Activated CD4-positive, alpha-beta memory T cell treated with anti-CD3 and anti-CD28 coated beads, Interleukin-2, amount 10 ng/mL, durations not matched to agents 7 days and 5 days (primary cell): Measurements from ENCODE around the gene HGFAC. TPM values are rescaled to one million over a fixed set of nuclear protein-coding genes. Genes with fewer than 3 reads are reported as not detected.
"Not testable (repeated sequence)": the region's sequence is repeated elsewhere in the genome, so short reads cannot be mapped to it uniquely, and the experiment has no call there.

Source experiments
- CTCF ChIA-PET: fragments of 350-600 bp; sonication (Branson Sonifier 250); formaldehyde crosslinking; loops from one replicate; lab custom pipeline; 2021; ENCODE audit warnings: antibody characterized with exemption, inconsistent platforms; lab: Charles Lee
- POLR2A ChIA-PET: fragments of 350-600 bp; sonication (Branson Sonifier 250); formaldehyde crosslinking; loops from one replicate; lab custom pipeline; 2021; ENCODE audit warnings: antibody characterized with exemption; lab: Charles Lee
- DNase-seq: peaks from one replicate; pipeline ENCODE4 v3.0.0-alpha.2; 2020
- H3K27ac Mint-ChIP-seq: one replicate; pipeline ENCODE4 v1.8.0; 2021; ENCODE audit warnings: mild to moderate bottlenecking, mixed read lengths
- H3K27me3 Mint-ChIP-seq: one replicate; pipeline ENCODE4 v1.8.0; 2021; ENCODE audit warnings: mixed read lengths
- H3K36me3 Mint-ChIP-seq: one replicate; pipeline ENCODE4 v1.8.0; 2021; ENCODE audit warnings: low read depth, mixed read lengths
- H3K4me1 Mint-ChIP-seq: one replicate; pipeline ENCODE4 v1.8.0; 2021; ENCODE audit warnings: mixed read lengths
- H3K4me3 Mint-ChIP-seq: one replicate; pipeline ENCODE4 v1.8.0; 2021; ENCODE audit warnings: mild to moderate bottlenecking, mixed read lengths
- H3K9me3 Mint-ChIP-seq: one replicate; pipeline ENCODE4 v1.8.0; 2021; ENCODE audit warnings: mixed read lengths
- total RNA-seq, 2 experiments: library from RNA; stranded (reverse); gene quantifications; one replicate each; pipeline ENCODE4 v1.2.3, GENCODE V29; 2021

Gene HGFAC
- total RNA-seq, 2 experiments from 2014 or later: not detected

DNA sequence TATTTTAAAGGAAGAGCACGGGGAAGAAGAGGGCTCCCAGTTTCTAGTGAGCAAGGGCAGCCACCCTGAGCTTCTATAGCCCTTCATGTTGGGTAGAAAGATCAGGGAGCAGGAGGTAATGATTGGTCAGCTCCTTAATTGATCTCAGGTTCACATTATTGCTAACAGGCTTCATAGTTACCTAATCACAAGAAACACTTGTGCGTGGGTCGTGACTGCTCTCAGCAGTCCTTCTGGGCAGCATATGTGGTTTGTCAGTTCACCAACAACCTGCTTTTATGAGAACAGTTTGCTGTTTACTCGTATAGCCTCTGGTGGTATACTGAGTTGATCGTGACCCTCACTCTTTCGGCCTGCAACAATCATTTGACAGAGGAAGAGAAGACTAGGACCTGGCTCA is 16.6 kb downstream of the HGFAC start:
- no peak for DNase-seq
- no peaks in the 10 kb centered on the region for H3K9me3 Mint-ChIP-seq
- POLR2A ChIA-PET: no interaction called here
- no peaks in the 10 kb centered on the region for H3K4me1 Mint-ChIP-seq
- peaks cover 14% of the 10 kb centered on the region for H3K27me3 Mint-ChIP-seq
- CTCF ChIA-PET: no interaction called here
- no peak overlapping the region for H3K4me3 Mint-ChIP-seq
- H3K27ac Mint-ChIP-seq: no peak overlapping the region
- no peaks in the 10 kb centered on the region for H3K36me3 Mint-ChIP-seq

DNA sequence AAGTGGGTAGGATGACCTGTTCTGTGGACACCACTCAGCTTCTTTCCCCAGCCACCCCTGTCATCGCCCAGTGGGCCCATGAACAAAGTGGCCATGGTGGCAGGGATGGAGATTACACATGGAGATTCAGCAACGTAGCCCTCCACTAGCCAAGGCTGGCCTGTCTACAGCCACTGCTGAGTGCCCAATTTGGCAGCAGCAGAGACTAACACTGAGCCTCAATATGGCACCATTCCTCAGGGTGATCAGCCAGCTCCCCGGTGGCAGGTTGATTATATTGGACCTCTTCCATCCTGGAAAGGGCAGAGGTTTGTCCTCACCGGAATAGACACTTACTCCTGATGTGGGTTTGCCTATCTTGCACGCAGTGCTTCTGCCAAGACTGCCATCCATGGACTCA is 17.4 kb downstream of the HGFAC start:
- H3K4me1 Mint-ChIP-seq, H3K27ac Mint-ChIP-seq, H3K4me3 Mint-ChIP-seq, DNase-seq, CTCF ChIA-PET, POLR2A ChIA-PET, H3K36me3 Mint-ChIP-seq, H3K9me3 Mint-ChIP-seq: not testable (repeated sequence)
- H3K27me3 Mint-ChIP-seq: peaks cover 14% of the 10 kb centered on the region

- Mint-ChIP-seq H3K27me3 (peaks cover 25% of the 10 kb centered on the region), H3K27ac (no peak overlapping the region), H3K9me3 (no peaks in the 10 kb centered on the region), H3K4me1 (no peaks in the 10 kb centered on the region), H3K4me3 (no peak overlapping the region), H3K36me3 (no peaks in the 10 kb centered on the region)
- no peak for DNase-seq
- CTCF ChIA-PET: no interaction called here
- POLR2A ChIA-PET: no interaction called here
Measured at GRCh38 chr4:3460926-3461325, 19.2 kb downstream of the HGFAC start.

- no peak overlapping the region for H3K27ac Mint-ChIP-seq
- no peak overlapping the region for H3K4me3 Mint-ChIP-seq
- H3K9me3 Mint-ChIP-seq: no peaks in the 10 kb centered on the region
- H3K4me1 Mint-ChIP-seq: no peaks in the 10 kb centered on the region
- POLR2A ChIA-PET: no interaction called here
- CTCF ChIA-PET: no interaction called here
- no peak for DNase-seq
- no peaks in the 10 kb centered on the region for H3K36me3 Mint-ChIP-seq
- peaks cover 25% of the 10 kb centered on the region for H3K27me3 Mint-ChIP-seq
Measured at GRCh38 chr4:3461515-3462291, 19.9 kb downstream of the HGFAC start.

DNA sequence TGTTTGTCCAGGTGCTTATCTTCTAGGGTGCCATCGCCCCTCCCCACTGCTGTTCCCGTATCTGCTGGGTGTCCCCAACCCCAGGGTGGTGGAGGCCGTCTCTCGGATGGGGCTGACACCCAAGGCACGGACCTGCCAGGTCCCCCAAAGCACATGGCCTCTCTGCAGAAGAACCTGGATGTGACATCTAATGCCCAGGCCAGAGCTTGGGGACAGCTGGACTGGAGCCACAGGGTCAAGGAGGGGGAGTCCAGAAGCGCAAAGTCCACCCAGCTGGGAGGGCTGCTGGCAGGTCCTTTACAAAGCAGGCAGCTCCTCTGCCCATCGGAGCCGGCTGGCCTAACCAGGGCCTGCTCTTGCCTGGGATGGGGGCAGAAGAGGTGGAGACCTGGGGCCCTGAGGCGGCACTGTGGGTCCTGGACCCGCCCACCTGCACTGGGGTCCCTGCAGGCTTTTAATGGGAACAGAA is 20.6 kb downstream of the HGFAC start:
- CTCF ChIA-PET: no interaction called here
- Mint-ChIP-seq H3K4me3 (no peak overlapping the region), H3K36me3 (no peaks in the 10 kb centered on the region), H3K9me3 (no peaks in the 10 kb centered on the region), H3K27me3 (peaks cover 25% of the 10 kb centered on the region), H3K27ac (no peak overlapping the region), H3K4me1 (no peaks in the 10 kb centered on the region)
- no peak for DNase-seq
- POLR2A ChIA-PET: no interaction called here

- no peaks in the 10 kb centered on the region for H3K9me3 Mint-ChIP-seq
- no peaks in the 10 kb centered on the region for H3K36me3 Mint-ChIP-seq
- no peaks in the 10 kb centered on the region for H3K4me1 Mint-ChIP-seq
- ChIA-PET POLR2A (no interaction called here), CTCF (no interaction called here)
- H3K27me3 Mint-ChIP-seq: peaks cover 25% of the 10 kb centered on the region
- no peak for DNase-seq
- H3K4me3 Mint-ChIP-seq: no peak within 1 kb of the TSS
- H3K27ac Mint-ChIP-seq: no peak within 1 kb of the TSS
Measured at GRCh38 chr4:3462790-3463415, 21.1 kb downstream of the HGFAC start, which contains the start of gene DOK7. DOK7 (plus strand) TSS chr4:3463306; CDS start chr4:3463376, 70 bp downstream.

GRCh38 chr4:3463556-3464348 is 22.0 kb downstream of the HGFAC start:
- Mint-ChIP-seq H3K4me1 (no peaks in the 10 kb centered on the region), H3K27ac (no peak overlapping the region), H3K9me3 (no peaks in the 10 kb centered on the region), H3K27me3 (peaks cover 23% of the 10 kb centered on the region), H3K36me3 (no peaks in the 10 kb centered on the region), H3K4me3 (no peak overlapping the region)
- no peak for DNase-seq
- CTCF ChIA-PET: no interaction called here
- POLR2A ChIA-PET: no interaction called here

- ChIA-PET CTCF (no interaction called here), POLR2A (no interaction called here)
- Mint-ChIP-seq H3K9me3 (no peaks in the 10 kb centered on the region), H3K36me3 (no peaks in the 10 kb centered on the region), H3K4me1 (no peaks in the 10 kb centered on the region), H3K27ac (no peak overlapping the region), H3K4me3 (no peak overlapping the region), H3K27me3 (peaks cover 23% of the 10 kb centered on the region)
- no peak for DNase-seq
Measured at GRCh38 chr4:3464349-3464905, 22.7 kb downstream of the HGFAC start.

DNA sequence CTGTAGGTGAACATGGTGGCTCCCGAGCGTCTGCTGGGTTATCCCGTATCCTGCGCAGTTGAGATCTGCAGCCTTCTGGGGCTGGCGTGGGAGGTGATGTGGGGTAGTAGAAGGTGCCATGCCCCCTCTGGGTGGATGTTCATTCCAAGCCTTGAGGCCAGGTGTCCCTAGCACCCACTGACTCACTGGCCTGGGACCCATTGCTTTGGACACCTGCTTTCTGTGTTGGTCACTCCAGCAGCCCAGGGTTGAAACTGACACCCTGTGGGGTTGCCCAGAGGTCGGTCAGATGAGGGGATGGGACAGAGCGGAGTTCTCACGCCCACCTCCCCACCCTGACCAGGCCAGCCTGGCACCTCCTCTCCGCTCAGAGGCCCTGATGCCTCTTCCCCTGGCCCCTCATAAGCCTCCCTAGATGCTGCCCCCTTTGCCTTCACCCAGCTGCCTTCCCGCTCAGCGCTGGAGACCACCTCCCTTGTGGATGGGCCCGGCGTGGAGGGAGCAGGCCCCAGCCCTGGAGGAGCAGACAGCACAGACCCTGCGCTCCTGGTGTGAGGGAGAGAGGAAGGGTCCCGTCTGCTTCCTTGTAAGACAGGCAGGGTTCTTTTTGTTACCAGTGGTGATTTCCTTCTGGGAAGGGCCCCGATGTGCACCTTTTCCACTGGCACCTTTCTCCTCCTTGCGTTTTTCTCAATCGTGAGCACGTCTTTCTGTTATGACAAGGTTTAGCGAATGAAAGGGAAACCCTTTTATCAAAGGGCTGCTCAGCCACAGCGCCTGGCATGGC is 23.3 kb downstream of the HGFAC start:
- Mint-ChIP-seq H3K4me3 (no peak overlapping the region), H3K27me3 (peaks cover 22% of the 10 kb centered on the region), H3K36me3 (no peaks in the 10 kb centered on the region), H3K9me3 (no peaks in the 10 kb centered on the region), H3K4me1 (no peaks in the 10 kb centered on the region), H3K27ac (no peak overlapping the region)
- CTCF ChIA-PET: no interaction called here
- DNase-seq: no peak
- POLR2A ChIA-PET: no interaction called here

GRCh38 chr4:3465698-3466671 is 24.2 kb downstream of the HGFAC start:
- H3K27ac Mint-ChIP-seq: no peak overlapping the region
- no peak overlapping the region for H3K4me3 Mint-ChIP-seq
- DNase-seq: no peak
- no peaks in the 10 kb centered on the region for H3K9me3 Mint-ChIP-seq
- ChIA-PET CTCF (interaction anchor here (1.0 kb wide), 1 partner anchor 15 kb away, joined by 3 read pairs; no protein-coding TSS in a partner anchor), POLR2A (no interaction called here)
- H3K36me3 Mint-ChIP-seq: no peaks in the 10 kb centered on the region
- H3K27me3 Mint-ChIP-seq: peaks cover 20% of the 10 kb centered on the region
- H3K4me1 Mint-ChIP-seq: no peaks in the 10 kb centered on the region

DNA sequence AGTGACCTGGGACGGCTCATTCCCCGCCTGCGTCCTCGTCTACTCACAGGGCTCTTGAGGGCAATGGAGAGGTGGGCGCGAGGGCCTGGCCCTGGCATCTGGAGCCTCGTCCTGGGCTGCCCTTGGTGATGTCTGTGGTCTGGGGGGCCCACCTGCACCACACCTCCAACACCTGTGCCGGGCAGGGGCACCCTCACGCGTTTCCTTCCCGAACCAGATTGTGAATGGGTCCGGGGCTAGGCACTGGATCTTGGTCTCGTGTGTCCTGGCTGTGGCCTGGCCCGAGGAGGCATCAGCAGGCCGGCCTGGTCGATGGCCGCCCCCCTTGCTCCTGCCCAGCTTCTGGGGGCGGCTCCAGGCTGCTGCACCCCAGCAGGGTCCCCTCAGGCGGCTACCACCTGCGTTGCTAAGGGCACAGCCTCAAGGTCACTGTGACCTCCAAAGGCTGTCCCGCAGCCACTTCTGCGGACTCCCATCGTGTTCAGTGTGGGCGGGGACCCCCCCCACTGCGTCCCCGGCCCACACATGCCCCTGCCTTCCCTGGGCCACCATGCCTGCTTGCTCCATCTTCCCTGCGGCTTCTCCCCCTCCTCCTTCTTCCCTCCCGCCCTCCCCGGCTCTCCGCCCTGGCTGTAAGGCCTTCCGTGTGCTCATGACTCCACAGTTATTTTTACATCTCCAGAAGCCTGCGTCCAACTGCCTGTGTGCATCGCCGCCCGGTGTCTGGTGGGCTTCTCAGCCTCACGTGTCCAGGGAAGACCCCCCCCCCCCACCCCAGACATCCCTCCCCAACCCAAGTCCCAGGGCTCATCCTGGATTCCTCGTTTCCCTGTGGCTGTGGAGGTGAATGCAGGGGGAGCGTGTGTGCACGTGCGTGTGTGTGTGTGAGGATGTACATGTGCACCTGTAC is 25.2 kb downstream of the HGFAC start:
- Mint-ChIP-seq H3K36me3 (no peaks in the 10 kb centered on the region), H3K27ac (no peak overlapping the region), H3K4me1 (no peaks in the 10 kb centered on the region), H3K27me3 (peaks cover 19% of the 10 kb centered on the region), H3K9me3 (no peaks in the 10 kb centered on the region), H3K4me3 (no peak overlapping the region)
- POLR2A ChIA-PET: no interaction called here
- CTCF ChIA-PET: interaction anchor here (1.0 kb wide), 1 partner anchor 14 kb away, joined by 3 read pairs; no protein-coding TSS in a partner anchor
- no peak for DNase-seq
